Fibroblast of skin of left quadriceps (primary cell): ENCODE data around the gene LRRC28.

Experiments used
- DNase-seq, 2 experiments: peaks; one replicate each; pipeline ENCODE4 v3.0.0-alpha.2; 2013; ENCODE audit warnings: low read depth in 2 of 2

Gene LRRC28

GRCh38 chr15:99249270-99249841 is 1.9 kb upstream of the LRRC28 start, which contains the start of gene TTC23:
Gene TTC23 (minus strand): TSS chr15:99249581. CDS start chr15:99228712, 20,869 bp downstream.
- peak; percentile 80 to 82 for DNase-seq

- no peak for DNase-seq
Measured at GRCh38 chr15:99250001-99250400, 1.3 kb upstream of the LRRC28 start.

GRCh38 chr15:99250494-99250856 is 806 bp upstream of the LRRC28 start:
- no peak for DNase-seq

GRCh38 chr15:99252326-99252725 is 1.0 kb downstream of the LRRC28 start:
- no peak for DNase-seq

- DNase-seq = peak; percentile 19 to 24
Measured at GRCh38 chr15:99253381-99254090, 2.3 kb downstream of the LRRC28 start.

- DNase-seq = no peak
Measured at GRCh38 chr15:99257107-99257750, 5.9 kb downstream of the LRRC28 start.

- DNase-seq = no peak
Measured at GRCh38 chr15:99264125-99264524, 12.8 kb downstream of the LRRC28 start.

GRCh38 chr15:99265541-99266070 is 14.3 kb downstream of the LRRC28 start:
- no peak for DNase-seq

- no peak for DNase-seq
Measured at GRCh38 chr15:99267957-99268356, 16.7 kb downstream of the LRRC28 start.

GRCh38 chr15:99268431-99268830 is 17.1 kb downstream of the LRRC28 start:
- DNase-seq = no peak

GRCh38 chr15:99273801-99274200 is 22.5 kb downstream of the LRRC28 start:
- DNase-seq = no peak

- no peak for DNase-seq
Measured at GRCh38 chr15:99275061-99275460, 23.8 kb downstream of the LRRC28 start.

GRCh38 chr15:99275525-99276128 is 24.3 kb downstream of the LRRC28 start:
- DNase-seq = no peak

GRCh38 chr15:99279290-99279689 is 28.0 kb downstream of the LRRC28 start:
- no peak for DNase-seq

- no peak for DNase-seq
Measured at GRCh38 chr15:99279827-99280226, 28.5 kb downstream of the LRRC28 start.

GRCh38 chr15:99282121-99282520 is 30.8 kb downstream of the LRRC28 start:
- no peak for DNase-seq

GRCh38 chr15:99282586-99282985 is 31.3 kb downstream of the LRRC28 start:
- DNase-seq = no peak

- no peak for DNase-seq
Measured at GRCh38 chr15:99283717-99284116, 32.4 kb downstream of the LRRC28 start.

GRCh38 chr15:99291643-99292042 is 40.4 kb downstream of the LRRC28 start:
- no peak for DNase-seq

- DNase-seq = no peak
Measured at GRCh38 chr15:99295840-99296239, 44.6 kb downstream of the LRRC28 start.

GRCh38 chr15:99296386-99296785 is 45.1 kb downstream of the LRRC28 start:
- DNase-seq = no peak

GRCh38 chr15:99303907-99304306 is 52.6 kb downstream of the LRRC28 start:
- no peak for DNase-seq
